CD14-positive monocyte (primary cell): ENCODE measurements around the gene PPP1R3C. TPM values are rescaled to one million over a fixed set of nuclear protein-coding genes. Genes with fewer than 3 reads are reported as not detected.

Source experiments
- DNase-seq, 3 donors: peaks; one replicate each; pipeline ENCODE4 v3.0.0-alpha.2; 2011 to 2022
- H2AFZ ChIP-seq: 2 replicates; pipeline ENCODE4 v1.6.0; 2012; ENCODE audit warnings: mild to moderate bottlenecking, low read depth, low read length, inconsistent platforms; ENCODE audit not compliant: insufficient read depth, poor library complexity, severe bottlenecking
- H3K27ac ChIP-seq, 2 donors: 1 replicate in 1 of 2; 2 replicates in 1 of 2; pipeline ENCODE4 v1.5.1; 2012 to 2013; ENCODE audit warnings: low read length in 2 of 2, control low read depth in 1 of 2, inconsistent platforms in 1 of 2, low read depth in 1 of 2, mild to moderate bottlenecking in 1 of 2
- H3K27me3 ChIP-seq, 2 donors: one replicate each; pipeline versions ENCODE4 v1.6.0 to v1.6.1; 2011 to 2013; ENCODE audit warnings: low read length in 2 of 2; ENCODE audit not compliant: control insufficient read depth in 2 of 2, insufficient read depth in 2 of 2
- H3K36me3 ChIP-seq, 2 donors: replicated peaks in 1 of 2; 1 replicate in 1 of 2; 2 replicates in 1 of 2; pipeline versions ENCODE4 v1.5.1 to v1.6.1; 2012 to 2013; ENCODE audit warnings: low read length in 2 of 2, control low read depth in 1 of 2, inconsistent platforms in 1 of 2, mild to moderate bottlenecking in 1 of 2; ENCODE audit not compliant: insufficient read depth in 2 of 2, control insufficient read depth in 1 of 2
- H3K4me1 ChIP-seq, 2 donors: 1 replicate in 1 of 2; 2 replicates in 1 of 2; pipeline versions ENCODE4 v1.5.1 to v1.6.1; 2012 to 2013; ENCODE audit warnings: low read length in 2 of 2, control low read depth in 1 of 2, inconsistent platforms in 1 of 2, mild to moderate bottlenecking in 1 of 2, moderate library complexity in 1 of 2; ENCODE audit not compliant: insufficient read depth in 2 of 2, control insufficient read depth in 1 of 2
- H3K4me2 ChIP-seq: replicated peaks from 2 replicates; pipeline ENCODE3; 2012; ENCODE audit warnings: low read length, moderate library complexity, mild to moderate bottlenecking; ENCODE audit not compliant: poor library complexity, severe bottlenecking; ENCODE audit errors: extremely low read depth
- H3K4me3 ChIP-seq, 3 experiments: fragments of 200-600 bp in 1 of 3; sonication (generic) in 1 of 3; replicated peaks in 1 of 3; 1 replicate in 2 of 3; 2 replicates in 1 of 3; pipeline ENCODE4 v1.5.1; 2011 to 2013; ENCODE audit warnings: low read length in 3 of 3, mild to moderate bottlenecking in 3 of 3, control low read depth in 2 of 3, low read depth in 2 of 3, inconsistent platforms in 1 of 3, moderate library complexity in 1 of 3
- H3K79me2 ChIP-seq: 2 replicates; pipeline ENCODE4 v1.6.0; 2012; ENCODE audit warnings: mild to moderate bottlenecking, control low read depth, inconsistent platforms, low read length, moderate library complexity; ENCODE audit not compliant: insufficient read depth
- H3K9ac ChIP-seq: 2 replicates; pipeline ENCODE4 v1.6.0; 2017; ENCODE audit warnings: low read length, mild to moderate bottlenecking; ENCODE audit not compliant: insufficient read depth, poor library complexity, severe bottlenecking
- H3K9me3 ChIP-seq, 2 donors: replicated peaks in 1 of 2; 1 replicate in 1 of 2; 2 replicates in 1 of 2; pipeline versions ENCODE4 v1.5.1 to v1.6.1; 2012 to 2013; ENCODE audit warnings: low read length in 2 of 2, control low read depth in 1 of 2; ENCODE audit not compliant: control insufficient read depth in 1 of 2, insufficient read depth in 1 of 2
- H4K20me1 ChIP-seq: 2 replicates; pipeline ENCODE4 v1.6.0; 2012; ENCODE audit warnings: mild to moderate bottlenecking, low read length, control low read depth, moderate library complexity; ENCODE audit not compliant: insufficient read depth
- H3K27ac Mint-ChIP-seq, 7 donors: one replicate each; pipeline ENCODE4 v1.8.0; 2020; ENCODE audit warnings: mild to moderate bottlenecking in 7 of 7, mixed read lengths in 7 of 7, moderate library complexity in 6 of 7, inconsistent platforms in 2 of 7
- H3K27me3 Mint-ChIP-seq, 3 donors: one replicate each; pipeline ENCODE4 v1.8.0; 2021 to 2022; ENCODE audit warnings: low read depth in 3 of 3, mild to moderate bottlenecking in 3 of 3, mixed read lengths in 3 of 3, moderate library complexity in 3 of 3, inconsistent platforms in 1 of 3
- H3K36me3 Mint-ChIP-seq, 2 donors: one replicate each; pipeline ENCODE4 v1.8.0; 2020; ENCODE audit warnings: mixed read lengths in 2 of 2, inconsistent platforms in 1 of 2, mild to moderate bottlenecking in 1 of 2
- H3K4me1 Mint-ChIP-seq: one replicate; pipeline ENCODE4 v1.8.0; 2020; ENCODE audit warnings: mild to moderate bottlenecking, mixed read lengths
- H3K4me3 Mint-ChIP-seq, 2 donors: one replicate each; pipeline ENCODE4 v1.8.0; 2020; ENCODE audit warnings: mild to moderate bottlenecking in 2 of 2, mixed read lengths in 2 of 2, moderate library complexity in 1 of 2
- H3K9me3 Mint-ChIP-seq, 7 donors: one replicate each; pipeline ENCODE4 v1.8.0; 2020 to 2022; ENCODE audit warnings: mixed read lengths in 7 of 7, mild to moderate bottlenecking in 6 of 7, moderate library complexity in 6 of 7, inconsistent platforms in 2 of 7
- WGBS: methylation state at CpG from one replicate; pipeline ENCODE4 v1.1.5; 2013; ENCODE audit warnings: missing lambda C conversion rate; ENCODE audit not compliant: insufficient coverage; 5-methylcytosine and 5-hydroxymethylcytosine counted together
- intact Hi-C, 2 donors: fragments of 100-400 bp; cut with micrococcal nuclease; formaldehyde crosslinking; loops; one replicate each; pipeline versions ENCODE4 v1.15.0 to v1.15.1; 2023
- polyA plus RNA-seq, 3 donors: library from polyadenylated mRNA; depleted of rRNA in 1 of 3; unstranded in 2 of 3; stranded (reverse) in 1 of 3; fragments of 300-500 nt in 2 of 3; fragments of >200 nt in 1 of 3; fragmentation: Illumina TruSeq in 2 of 3; gene quantifications; 1 replicate in 2 of 3; 2 replicates in 1 of 3; pipeline ENCODE4 v1.2.3, GENCODE V29; 2012 to 2021
- TF ChIP-seq, protein P1 (sequence below): fragments of 200-600 bp; IDR thresholded peaks from one replicate; pipeline ENCODE4 v1.8.0; 2022; ENCODE audit warnings: antibody characterized with exemption, mild to moderate bottlenecking

Gene PPP1R3C
- polyA plus RNA-seq, 3 donors: not detected

DNA sequence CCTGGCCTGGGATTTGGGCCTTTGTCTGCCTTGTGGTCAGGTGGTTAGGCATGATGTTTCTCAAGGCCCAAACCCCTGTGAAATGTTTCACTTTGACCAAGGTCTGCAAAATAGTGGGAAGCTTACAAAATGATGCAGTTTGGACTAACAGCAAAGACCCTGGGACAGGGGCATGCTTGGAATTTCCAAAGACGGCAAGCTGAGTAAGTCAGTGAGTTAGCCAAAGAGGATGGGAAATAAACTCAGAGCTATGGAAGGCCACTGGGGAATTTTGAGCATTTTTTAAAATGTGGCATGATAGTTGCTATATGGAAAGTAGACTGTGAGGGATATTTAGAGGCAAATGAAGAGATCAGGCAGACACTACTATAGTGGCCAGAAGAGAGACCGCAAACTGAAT is 31.6 kb upstream of the PPP1R3C start:
- no peak overlapping the region for H2AFZ ChIP-seq
- no peak overlapping the region for H3K9ac ChIP-seq
- Mint-ChIP-seq H3K27me3 (peaks cover 0 to 3% (median 0%) of the 10 kb centered on the region in 3 donors), H3K27ac (no peak overlapping the region), H3K9me3 (peaks cover 0 to 5% (median 2%) of the 10 kb centered on the region in 7 donors), H3K4me3 (no peak overlapping the region), H3K36me3 (no peaks in the 10 kb centered on the region), H3K4me1 (no peaks in the 10 kb centered on the region)
- H4K20me1 ChIP-seq: no peaks in the 10 kb centered on the region
- H3K27ac ChIP-seq: no peak overlapping the region
- WGBS: 92% methylated on average over 1 of the region's 2 CpGs
- no peak overlapping the region for H3K4me2 ChIP-seq
- H3K27me3 ChIP-seq: no peaks in the 10 kb centered on the region
- no peaks in the 10 kb centered on the region for H3K36me3 ChIP-seq
- H3K4me1 ChIP-seq: no peaks in the 10 kb centered on the region
- intact Hi-C loops: no loop called here
- no peak for DNase-seq
- H3K79me2 ChIP-seq: no peaks in the 10 kb centered on the region
- no peak overlapping the region for H3K4me3 ChIP-seq
- no peaks in the 10 kb centered on the region for H3K9me3 ChIP-seq
- TF ChIP-seq, protein P1, sequence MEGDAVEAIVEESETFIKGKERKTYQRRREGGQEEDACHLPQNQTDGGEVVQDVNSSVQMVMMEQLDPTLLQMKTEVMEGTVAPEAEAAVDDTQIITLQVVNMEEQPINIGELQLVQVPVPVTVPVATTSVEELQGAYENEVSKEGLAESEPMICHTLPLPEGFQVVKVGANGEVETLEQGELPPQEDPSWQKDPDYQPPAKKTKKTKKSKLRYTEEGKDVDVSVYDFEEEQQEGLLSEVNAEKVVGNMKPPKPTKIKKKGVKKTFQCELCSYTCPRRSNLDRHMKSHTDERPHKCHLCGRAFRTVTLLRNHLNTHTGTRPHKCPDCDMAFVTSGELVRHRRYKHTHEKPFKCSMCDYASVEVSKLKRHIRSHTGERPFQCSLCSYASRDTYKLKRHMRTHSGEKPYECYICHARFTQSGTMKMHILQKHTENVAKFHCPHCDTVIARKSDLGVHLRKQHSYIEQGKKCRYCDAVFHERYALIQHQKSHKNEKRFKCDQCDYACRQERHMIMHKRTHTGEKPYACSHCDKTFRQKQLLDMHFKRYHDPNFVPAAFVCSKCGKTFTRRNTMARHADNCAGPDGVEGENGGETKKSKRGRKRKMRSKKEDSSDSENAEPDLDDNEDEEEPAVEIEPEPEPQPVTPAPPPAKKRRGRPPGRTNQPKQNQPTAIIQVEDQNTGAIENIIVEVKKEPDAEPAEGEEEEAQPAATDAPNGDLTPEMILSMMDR: no peak

DNA sequence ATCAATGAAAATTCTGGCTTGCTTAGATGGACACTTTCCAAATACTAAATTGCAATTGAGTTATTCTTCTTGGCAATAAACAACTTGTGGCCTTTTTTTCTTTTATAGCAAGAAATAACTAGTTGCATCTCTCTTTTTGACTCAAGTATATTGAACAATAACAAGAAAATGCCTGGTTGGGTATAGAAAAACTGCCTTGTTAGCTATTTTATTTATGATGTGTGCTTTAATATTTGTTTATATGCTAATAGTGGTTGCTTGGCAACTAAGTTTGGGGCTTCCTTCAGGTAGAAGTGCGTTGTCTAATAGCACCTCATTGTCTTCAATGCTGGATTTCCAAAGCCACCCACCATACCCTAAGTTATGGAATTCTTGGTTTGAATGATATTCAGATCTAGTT is 30.1 kb upstream of the PPP1R3C start:
- TF ChIP-seq, protein P1: no peak
- Histone ChIP-seq H3K4me3 (no peak overlapping the region), H2AFZ (no peak overlapping the region), H3K9me3 (no peaks in the 10 kb centered on the region), H4K20me1 (no peaks in the 10 kb centered on the region), H3K4me1 (no peaks in the 10 kb centered on the region), H3K9ac (no peak overlapping the region), H3K4me2 (no peak overlapping the region), H3K27me3 (no peaks in the 10 kb centered on the region), H3K27ac (no peak overlapping the region), H3K36me3 (no peaks in the 10 kb centered on the region), H3K79me2 (no peaks in the 10 kb centered on the region)
- Mint-ChIP-seq H3K4me3 (no peak overlapping the region), H3K4me1 (no peaks in the 10 kb centered on the region), H3K36me3 (no peaks in the 10 kb centered on the region), H3K27ac (no peak overlapping the region), H3K9me3 (peaks cover 0 to 8% (median 3%) of the 10 kb centered on the region in 7 donors), H3K27me3 (peaks cover 0 to 6% (median 2%) of the 10 kb centered on the region in 3 donors)
- intact Hi-C loops: no loop called here
- no CpG with 5 or more reads among the region's 1 CpG for WGBS
- no peak for DNase-seq
